GM12874 (cell line): ENCODE measurements around the gene AFDN.

Experiments used
- TF ChIP-seq, protein P1 (sequence below): IDR thresholded peaks from 2 replicates; pipeline ENCODE4 v1.5.1; 2011; ENCODE audit warnings: low read depth, mild to moderate bottlenecking, control low read depth, low read length, moderate library complexity; ENCODE audit not compliant: insufficient read depth

The AFDN gene

GRCh38 chr6:167882244-167882643 lies 55.5 kb downstream of the AFDN start:
- TF ChIP-seq, protein P1, sequence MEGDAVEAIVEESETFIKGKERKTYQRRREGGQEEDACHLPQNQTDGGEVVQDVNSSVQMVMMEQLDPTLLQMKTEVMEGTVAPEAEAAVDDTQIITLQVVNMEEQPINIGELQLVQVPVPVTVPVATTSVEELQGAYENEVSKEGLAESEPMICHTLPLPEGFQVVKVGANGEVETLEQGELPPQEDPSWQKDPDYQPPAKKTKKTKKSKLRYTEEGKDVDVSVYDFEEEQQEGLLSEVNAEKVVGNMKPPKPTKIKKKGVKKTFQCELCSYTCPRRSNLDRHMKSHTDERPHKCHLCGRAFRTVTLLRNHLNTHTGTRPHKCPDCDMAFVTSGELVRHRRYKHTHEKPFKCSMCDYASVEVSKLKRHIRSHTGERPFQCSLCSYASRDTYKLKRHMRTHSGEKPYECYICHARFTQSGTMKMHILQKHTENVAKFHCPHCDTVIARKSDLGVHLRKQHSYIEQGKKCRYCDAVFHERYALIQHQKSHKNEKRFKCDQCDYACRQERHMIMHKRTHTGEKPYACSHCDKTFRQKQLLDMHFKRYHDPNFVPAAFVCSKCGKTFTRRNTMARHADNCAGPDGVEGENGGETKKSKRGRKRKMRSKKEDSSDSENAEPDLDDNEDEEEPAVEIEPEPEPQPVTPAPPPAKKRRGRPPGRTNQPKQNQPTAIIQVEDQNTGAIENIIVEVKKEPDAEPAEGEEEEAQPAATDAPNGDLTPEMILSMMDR = no peak

DNA sequence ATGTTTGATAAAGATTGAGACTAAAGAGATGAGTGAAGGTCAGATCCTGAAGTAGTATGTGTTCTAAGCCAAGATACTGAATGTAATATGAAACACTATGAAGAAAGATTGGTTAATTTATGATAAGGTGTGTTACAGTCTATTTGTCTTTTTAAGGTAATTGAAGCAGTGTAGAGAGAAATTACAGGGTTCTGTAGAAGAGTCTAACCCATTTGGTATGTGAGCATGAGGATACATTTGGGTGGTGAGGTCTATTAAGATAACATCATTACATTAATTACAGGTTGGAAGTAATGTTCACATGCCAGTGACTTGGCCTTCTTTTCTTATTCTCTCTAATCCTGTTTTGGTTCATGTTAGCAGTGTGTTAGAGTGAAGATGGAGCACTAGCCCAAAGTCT lies 61.4 kb downstream of the AFDN start:
- TF ChIP-seq, protein P1 = no peak

GRCh38 chr6:167892835-167893815 lies 66.4 kb downstream of the AFDN start:
- TF ChIP-seq, protein P1 = no peak

DNA sequence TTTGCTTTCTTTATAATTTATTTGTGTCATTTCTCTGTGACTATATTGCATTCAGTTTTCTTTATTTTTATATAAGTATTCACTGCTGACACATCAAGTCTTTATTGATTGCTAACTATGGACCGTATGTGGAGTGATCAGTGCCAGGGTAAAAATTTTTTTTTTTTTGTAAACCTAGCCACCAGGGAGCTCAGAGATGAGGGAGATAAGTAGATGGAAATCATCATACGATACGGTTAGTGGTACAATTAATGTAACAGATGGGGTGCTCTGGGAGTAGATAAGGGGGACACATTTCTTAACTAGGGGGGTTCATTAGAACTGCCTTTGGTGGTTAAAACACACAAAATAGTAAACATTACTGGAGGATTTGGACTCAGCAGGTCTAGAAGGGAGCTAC lies 68.3 kb downstream of the AFDN start:
- TF ChIP-seq, protein P1 = no peak

DNA sequence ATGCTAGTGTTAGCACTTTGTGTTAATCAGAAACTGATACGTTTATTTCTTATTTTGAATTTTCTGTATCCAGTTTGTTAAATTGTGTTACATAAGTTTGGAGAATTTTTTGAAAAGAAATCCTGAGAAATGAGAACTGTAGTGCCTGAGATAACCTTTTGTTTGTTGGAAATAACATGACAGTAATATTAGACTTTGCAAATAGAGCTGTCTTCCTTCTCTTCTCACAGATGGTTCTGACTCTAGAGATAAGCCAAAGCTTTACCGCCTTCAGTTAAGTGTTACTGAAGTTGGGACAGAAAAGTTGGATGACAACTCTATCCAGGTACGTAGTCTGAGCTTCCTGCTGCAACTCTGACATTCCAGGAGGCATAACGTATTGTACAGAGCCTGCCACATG lies 69.9 kb downstream of the AFDN start:
- TF ChIP-seq, protein P1 = no peak

- TF ChIP-seq, protein P1 = peak; percentile 37; the same call in 1 of the 2 replicates
Measured at GRCh38 chr6:167898673-167899311, 72.1 kb downstream of the AFDN start.

DNA sequence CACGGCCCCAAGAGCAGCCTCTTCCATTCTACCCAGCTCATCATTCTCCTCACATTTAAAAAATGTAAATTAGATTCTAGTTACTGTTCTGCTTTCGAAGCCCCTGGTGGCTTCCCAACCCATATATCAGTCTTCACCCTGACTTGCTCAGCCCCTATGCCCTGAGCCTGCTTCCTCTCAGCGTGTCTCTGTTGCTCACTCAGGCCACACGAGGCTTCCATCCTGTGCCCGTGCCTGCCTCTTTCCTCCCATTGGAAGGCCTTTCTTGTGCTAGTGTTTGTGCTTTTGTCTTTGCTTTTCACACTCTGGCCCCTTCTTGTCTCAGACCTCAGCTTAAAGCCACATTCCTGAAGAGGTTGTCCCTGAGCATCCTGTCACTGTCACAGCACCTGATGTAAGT lies 78.1 kb downstream of the AFDN start:
- TF ChIP-seq, protein P1 = no peak
